Embryonic facial prominence (tissue), 1 donor: ENCODE results near the gene DFFA.
"Not testable (repeated sequence)": the region's sequence is repeated elsewhere in the genome, so short reads cannot be mapped to it uniquely, and the experiment has no call there.

Source experiments
- DNase-seq: peaks from one replicate; pipeline ENCODE4 v3.0.0-alpha.2; 2016; ENCODE audit errors: extremely low spot score

Gene DFFA

GRCh38 chr1:10467078-10467477 lies 5.3 kb downstream of the DFFA start:
- no peak for DNase-seq

GRCh38 chr1:10459184-10459583 lies 13.1 kb downstream of the DFFA start:
- DNase-seq: no peak

DNA sequence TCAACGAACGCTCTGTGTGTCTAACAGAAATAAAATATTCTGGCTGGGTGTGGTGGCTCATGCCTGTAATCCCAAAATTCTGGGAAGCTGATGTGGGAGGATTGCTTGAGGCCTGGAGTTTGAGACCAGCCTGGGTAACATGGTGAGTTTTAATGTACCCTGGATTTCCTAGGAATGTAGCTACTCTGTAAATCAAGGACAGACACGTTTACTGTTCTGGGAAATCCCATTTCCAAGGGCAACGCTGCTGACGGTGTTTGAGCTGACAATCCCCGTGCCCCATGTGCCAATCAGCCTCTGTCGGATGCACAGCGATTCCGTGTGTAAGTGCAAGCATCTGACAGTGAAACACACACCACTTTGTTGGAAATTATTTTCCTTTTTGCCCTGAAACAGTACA lies 14.5 kb downstream of the DFFA start:
- no peak for DNase-seq

- not testable (repeated sequence) for DNase-seq
Measured at GRCh38 chr1:10457462-10457861, 14.9 kb downstream of the DFFA start.

- DNase-seq: no peak
Measured at GRCh38 chr1:10456661-10457060, 15.7 kb downstream of the DFFA start.

- DNase-seq: no peak
Measured at GRCh38 chr1:10456048-10456447, 16.3 kb downstream of the DFFA start.

GRCh38 chr1:10451287-10451686 lies 21.0 kb downstream of the DFFA start:
- no peak for DNase-seq

DNA sequence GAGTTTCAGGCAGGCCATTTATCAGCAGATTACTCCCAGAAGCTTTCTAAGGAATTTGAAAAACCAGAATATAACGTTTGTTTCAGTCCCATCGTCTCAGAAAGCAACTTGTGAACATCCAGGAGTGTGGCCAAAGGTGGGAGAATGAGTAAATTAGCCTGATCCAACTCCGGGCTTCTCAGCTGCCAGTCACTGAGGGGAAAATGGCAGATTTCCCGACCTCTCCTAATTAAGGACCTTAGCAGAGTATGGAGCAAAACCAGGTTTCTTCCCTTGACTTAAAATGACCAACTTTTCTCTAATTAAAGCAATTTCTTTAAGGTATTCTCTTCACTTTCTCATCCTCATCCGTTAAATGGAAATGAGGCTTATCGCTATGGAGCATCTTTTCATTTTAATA lies 21.5 kb downstream of the DFFA start:
- DNase-seq: no peak

DNA sequence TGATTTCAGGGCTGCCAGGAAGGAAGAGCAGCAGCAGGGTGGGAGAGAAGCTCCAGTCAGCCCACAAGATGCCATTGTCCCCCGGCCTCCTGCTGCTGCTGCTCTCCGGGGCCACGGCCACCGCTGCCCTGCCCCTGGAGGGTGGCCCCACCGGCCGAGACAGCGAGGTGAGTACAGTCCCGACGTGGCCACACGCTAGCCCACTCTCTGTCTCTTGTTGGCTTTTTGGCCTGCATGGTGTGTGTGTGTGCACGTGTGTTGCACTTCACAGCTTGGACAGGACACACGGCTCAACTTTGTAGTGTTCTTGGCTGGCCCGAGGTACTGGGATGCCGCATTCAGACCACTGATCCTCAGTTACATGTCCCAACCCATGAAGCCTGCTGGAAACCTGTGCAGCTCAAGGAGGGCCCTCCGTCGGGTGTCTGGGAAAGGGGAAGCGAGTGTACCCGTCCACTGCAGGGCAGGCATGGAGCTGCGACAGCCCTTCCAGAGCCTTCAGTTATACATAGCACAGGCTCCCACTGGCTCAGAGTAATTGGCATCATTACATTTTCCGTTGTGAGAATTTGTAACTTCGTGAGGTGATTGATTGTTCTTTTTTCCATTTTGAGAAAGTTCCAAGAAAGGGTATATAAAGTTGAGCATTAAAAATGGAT lies 22.0 kb downstream of the DFFA start:
- DNase-seq: no peak

DNA sequence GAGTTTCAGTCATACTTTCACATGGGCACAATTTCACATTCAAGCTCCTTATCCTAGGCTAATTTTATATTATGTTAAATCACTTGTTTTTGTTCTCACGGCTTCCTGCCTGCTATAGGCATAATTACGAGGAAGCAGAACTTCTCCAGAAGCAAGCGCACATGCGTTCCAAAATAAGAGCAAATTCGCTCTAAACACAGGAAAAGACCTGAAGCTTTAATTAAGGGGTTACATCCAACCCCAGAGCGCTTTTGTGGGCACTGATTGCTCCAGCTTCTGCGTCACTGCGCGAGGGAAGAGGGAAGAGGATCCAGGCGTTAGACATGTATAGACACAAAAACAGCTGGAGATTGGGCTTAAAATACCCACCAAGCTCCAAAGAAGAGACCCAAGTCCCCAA lies 22.6 kb downstream of the DFFA start, which contains the start of gene CORT:
CORT (plus strand) TSS at position 281 of the 400 bp plus-strand sequence. CDS start 193 bp downstream, outside the sequence.
- no peak for DNase-seq

- DNase-seq: no peak
Measured at GRCh38 chr1:10446790-10447422, 25.4 kb downstream of the DFFA start.

DNA sequence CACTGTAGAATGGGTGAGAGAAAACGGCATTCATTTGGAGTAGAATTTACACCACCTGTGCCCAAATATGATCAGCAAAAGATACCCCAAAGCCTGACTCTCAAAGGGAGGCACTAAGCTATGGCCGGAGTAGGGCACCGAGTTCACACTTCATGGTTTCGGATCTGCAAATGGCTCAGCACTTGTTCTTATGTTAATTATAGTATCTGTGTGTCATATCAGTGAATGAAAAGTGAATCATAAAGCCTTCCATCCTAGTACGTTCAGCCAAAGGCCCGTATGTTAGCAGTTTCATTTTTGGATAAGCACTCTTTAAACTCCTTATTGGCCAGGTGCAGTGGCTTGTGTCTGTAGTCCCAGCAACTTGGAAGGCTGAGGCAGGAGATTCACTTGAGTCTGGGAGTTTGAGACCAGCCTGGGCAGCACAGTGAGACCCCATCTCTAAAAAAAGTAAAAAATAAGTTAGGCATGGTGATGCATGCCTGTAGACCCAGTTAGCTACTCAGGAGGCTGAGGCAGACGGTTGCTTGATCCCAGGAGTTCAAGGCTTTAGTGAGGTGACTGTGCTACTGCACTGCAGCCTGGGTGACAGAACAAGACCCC lies 27.4 kb downstream of the DFFA start:
- DNase-seq: no peak

GRCh38 chr1:10444248-10444647 lies 28.1 kb downstream of the DFFA start:
- no peak for DNase-seq

DNA sequence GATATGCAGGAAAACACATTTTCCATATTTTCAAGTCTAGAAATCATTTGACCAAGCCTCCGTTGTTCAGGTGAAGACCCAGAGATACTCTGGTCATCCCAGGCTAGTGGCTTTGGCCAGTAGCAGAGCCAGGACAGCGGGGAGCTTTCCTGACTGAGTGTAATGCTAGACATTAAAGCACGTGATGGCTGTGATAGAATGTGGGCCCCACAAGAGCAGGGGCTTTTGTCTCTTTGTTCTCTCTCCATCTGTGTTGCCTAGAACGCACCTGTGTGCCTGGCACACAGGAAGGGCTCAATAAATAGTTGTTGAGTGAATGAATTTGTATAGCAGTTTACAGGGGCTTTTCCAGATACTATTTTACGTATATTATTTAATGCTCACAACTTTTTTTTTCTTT lies 31.5 kb downstream of the DFFA start:
- no peak for DNase-seq

DNA sequence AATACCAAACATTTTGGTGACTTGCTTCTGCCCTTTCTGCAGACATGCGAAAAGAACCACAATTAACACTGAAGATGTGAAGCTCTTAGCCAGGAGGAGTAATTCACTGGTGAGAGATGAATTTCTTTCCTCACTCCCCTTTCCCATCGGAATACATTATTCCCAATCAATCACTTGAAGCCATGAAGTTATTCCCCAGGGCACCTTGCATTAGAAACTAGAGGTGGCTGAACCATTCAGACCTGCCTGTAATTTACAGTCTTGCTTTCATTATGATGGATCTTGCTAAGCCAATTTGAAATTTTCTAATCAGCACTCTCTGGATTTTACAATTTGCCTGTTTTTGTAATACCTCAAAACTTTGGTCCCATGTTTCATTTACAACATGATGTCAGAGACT lies 32.0 kb downstream of the DFFA start:
- no peak for DNase-seq

- no peak for DNase-seq
Measured at GRCh38 chr1:10438677-10439163, 33.6 kb downstream of the DFFA start.

DNA sequence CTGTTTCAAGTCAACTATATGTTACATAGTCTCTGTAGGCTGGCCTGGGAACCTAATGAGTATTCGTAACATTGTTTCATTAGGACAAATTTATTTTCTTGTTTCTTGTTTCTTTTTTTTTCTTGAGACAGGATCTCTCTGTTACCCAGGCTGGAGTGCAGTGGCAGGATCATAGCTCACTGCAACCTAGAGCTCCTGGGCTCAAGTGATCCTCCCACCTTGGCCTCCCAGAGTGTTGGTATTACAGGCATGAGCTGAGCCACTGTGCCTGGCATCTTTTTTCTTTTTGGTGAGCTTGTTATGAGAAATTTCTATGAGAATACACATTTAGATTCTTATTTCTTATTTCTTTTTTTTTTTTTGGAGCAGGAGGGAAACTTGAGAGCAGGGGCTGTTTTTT lies 35.3 kb downstream of the DFFA start:
- no peak for DNase-seq

- no peak for DNase-seq
Measured at GRCh38 chr1:10434590-10434989, 37.7 kb downstream of the DFFA start.

DNA sequence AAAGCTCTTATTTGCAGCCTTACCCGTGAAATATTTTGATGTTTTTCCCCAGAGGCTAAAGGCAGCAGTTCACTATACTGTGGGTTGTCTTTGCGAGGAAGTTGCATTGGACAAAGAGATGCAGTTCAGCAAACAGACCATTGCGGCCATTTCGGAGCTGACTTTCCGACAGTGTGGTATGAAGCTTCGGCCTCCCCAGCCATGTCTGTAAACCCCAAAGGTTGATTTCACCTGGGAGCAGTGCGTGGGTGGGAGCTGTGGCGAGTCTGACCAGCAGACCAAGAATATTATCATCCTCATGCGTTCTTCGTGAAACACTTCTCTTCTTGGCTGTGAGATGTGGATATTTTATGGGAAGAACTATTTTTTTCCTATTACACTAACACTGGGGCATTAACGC lies 38.5 kb downstream of the DFFA start:
- DNase-seq: no peak

DNA sequence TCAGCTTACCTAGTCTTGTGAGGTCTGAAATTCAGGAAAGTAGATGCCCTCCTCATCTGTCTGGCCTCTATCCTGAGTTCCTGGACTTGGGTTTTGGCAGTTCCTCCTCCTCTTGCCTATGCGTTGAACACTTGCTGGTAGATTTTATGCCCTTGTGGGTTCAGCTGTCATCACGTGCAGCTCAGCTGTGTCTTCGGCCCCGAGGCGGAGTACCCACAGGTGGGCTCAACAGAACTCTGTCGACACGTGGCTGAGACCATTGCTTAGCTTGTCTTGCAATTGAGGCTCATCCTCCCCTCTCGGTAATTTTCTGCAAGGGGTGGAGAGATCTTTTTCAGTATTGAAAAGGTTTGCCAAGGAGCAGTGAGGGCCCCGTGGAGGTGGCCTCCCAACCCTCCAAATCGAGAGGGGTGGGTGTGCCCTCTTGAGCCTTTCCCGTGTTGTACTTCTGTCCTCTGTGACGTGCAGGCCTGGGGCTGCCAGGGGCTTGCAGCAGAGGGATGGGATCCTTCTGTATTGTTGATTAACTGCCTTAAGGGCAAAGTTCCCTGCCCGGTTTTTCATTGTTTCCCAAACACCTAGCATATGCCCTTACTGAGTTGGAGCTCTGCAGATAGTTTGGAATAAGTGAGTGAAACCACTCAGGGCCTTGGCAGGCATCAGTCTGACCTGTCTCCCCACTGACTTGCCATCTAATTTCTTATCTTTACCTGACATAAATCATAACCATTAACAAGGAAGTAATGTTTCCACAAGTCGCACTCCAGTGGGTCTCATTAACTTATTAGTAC lies 39.2 kb downstream of the DFFA start:
- no peak for DNase-seq

DNA sequence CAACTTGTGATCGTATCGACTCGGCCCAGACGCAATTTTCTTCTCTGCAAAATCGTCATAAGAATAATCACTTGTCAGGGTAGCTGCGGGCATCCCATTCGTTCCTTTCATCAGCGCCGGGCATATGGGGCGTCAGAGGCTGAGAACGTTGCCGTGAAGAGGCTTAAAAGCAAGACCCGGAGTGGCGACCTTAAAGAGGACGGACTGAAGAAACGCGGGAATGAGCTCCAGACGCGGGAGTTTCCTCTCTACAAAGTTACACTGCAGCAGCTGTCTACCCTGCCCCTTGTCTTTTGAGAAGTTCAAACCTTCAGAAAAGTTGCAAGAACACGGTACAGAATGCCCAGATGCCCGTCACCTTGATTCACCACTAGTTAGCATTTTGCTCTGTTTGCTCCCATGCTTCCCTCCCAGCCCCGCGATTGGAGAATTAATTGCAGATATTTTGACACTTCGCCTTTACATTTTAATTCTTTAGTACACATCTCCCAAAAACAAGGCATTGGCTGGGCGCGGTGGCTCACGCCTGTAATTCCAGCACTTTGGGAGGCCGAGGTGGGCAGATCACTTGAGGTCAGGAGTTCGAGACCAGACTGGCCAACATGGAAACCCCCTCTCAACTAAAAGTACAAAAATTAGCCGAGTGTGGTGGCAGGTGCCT lies 41.1 kb downstream of the DFFA start:
- no peak for DNase-seq
